CD4-positive, alpha-beta T cell treated with Interleukin-6 for 4 hours (primary cell): ENCODE results near the gene NPHP1.
A peak's percentile ranks its signal among the peaks of the same experiment; 100 is the strongest.
"Not testable (repeated sequence)": the region's sequence is repeated elsewhere in the genome, so short reads cannot be mapped to it uniquely, and the experiment has no call there.

Source experiments
- DNase-seq: peaks from one replicate; pipeline ENCODE4 v3.0.0-alpha.2; 2020; ENCODE audit warnings: mixed read lengths

Gene NPHP1

GRCh38 chr2:110204408-110205385 is at the start of gene NPHP1:
Gene NPHP1, minus strand, starts transcription at chr2:110205013. Its CDS starts 45 bp downstream, at chr2:110204968.
- DNase-seq = peak; percentile 80

DNA sequence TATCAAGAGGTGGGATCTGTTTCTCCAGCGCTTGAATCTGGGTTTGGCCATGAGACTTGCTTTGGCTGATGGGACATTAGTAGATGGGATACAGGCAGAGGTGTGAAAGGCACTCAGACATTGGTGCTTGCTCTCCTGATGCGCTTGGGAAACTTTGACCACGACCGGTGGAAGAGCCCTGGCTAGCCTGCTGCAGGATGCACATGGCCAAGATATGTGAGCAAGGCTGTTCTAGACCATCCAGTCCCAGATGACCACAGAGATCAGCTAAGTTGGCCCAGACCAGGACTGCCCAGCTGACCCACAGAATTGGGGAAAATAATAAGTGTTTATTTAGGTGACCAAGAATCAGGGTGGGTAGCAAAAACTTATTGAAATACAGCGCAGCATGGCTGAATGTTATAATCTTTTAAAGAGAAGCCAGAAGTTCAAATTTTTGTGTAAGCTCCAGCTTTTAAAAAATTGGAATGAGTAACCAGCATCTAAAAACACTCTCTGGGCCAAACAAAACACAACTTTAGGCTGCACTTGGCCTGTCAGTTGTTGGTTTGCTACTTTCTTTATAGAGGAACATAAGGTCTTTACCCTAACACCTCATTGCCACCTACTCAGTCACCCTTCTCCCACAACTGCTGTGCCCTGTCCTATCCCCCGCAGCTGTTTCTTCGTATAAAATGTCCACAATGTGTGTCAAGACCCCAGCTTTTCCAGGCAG is 43.4 kb upstream of the NPHP1 start:
- peak; percentile 0 for DNase-seq

GRCh38 chr2:110245488-110246435 is 40.9 kb upstream of the NPHP1 start:
- not testable (repeated sequence) for DNase-seq

- DNase-seq = not testable (repeated sequence)
Measured at GRCh38 chr2:110243283-110243682, 38.5 kb upstream of the NPHP1 start.

DNA sequence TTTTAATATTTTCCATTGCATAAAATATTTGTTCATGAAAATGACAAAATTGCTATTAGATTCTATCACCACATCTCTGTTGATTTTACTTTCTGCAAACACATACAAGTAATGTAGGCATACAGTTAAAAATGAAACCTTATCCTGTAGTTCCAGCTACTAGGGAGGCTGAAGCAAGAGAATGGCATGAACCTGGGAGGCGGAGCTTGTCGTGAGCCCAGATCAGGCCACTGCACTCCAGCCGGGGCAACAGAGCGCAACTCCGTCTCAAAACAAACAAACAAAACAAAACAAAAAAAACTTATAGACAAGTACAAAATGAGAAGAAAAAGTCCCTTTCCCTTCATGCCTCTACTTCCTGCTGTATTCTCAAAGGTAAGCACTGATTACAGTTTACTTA is 29.7 kb upstream of the NPHP1 start:
- not testable (repeated sequence) for DNase-seq

DNA sequence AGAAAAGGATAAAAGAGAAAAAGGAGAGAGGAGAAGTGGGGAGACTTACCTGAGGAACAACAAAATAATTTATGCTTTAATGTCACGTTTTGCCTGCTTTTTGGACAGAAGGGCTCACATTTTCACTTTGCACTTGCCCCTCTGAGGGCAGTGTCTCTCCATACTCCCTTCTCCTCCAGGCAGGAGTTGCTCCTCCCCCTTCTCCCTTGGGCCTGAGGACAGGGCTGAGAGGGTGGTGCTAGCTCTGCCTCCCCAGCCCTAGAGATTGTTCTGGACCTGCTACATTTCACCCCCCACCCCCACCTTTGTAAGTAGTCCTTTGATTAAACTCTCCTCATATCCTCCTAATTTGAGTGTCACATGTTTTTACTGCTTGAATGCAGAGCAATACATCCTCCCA is 25.1 kb upstream of the NPHP1 start:
- DNase-seq = not testable (repeated sequence)

DNA sequence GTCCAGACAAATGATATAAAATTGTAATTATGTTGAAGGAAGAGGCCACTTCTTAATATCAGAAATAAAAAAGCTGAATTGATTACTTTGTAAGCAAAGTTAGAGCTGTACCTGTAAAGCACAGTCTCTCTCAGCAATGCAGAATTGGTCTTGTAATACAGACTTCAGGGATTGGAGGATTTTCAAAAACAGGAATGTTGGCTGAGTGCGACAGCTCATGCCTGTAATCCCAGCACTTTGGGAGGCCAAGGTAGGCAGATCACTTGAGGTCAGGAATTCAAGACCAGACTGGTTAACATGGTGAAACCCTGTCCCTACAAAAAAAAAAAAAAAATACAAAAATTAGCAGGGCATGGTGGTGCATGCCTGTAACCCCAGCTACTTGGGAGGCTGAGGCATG is 17.8 kb upstream of the NPHP1 start:
- not testable (repeated sequence) for DNase-seq

- no peak for DNase-seq
Measured at GRCh38 chr2:110221938-110222337, 17.1 kb upstream of the NPHP1 start.

- DNase-seq = no peak
Measured at GRCh38 chr2:110220190-110220564, 15.4 kb upstream of the NPHP1 start.

- no peak for DNase-seq
Measured at GRCh38 chr2:110219496-110220189, 14.8 kb upstream of the NPHP1 start.

DNA sequence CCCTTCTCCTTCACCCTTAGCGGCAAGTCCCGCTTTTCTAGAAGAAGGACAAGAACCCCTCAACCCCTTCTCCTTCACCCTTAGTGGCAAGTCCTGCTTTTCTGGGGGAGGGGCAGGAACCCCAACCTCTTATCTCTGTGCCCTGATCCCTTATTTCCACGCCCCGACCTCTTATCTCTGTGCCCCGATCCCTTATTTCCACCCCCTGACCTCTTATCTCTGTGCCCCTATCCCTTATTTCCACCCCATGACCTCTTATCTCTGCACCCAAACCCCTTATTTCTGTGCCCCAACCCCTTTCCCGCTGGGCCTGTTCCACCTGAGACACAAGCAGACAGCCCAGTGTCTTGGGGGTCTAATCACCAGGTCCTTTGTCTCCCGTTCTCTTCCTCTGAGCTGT is 14.1 kb upstream of the NPHP1 start:
- DNase-seq = not testable (repeated sequence)

DNA sequence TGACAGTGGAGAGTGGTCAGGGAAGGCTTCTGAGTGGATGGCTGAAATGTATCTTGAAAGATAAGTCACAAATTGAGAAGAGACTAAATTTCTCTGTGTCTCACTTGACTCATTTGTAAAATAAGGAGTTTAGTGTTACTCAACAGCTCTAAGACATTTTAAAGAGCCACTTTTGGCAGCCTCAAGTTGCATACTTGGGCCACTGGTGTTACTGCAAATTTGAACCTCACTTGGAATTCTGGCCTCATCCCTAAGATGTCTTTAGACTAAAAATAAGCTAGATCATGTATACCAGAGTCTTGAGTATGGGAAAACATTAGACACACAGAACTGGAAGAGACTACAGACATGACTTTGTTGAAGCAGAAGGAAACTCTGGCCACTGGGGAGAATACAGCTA is 12.0 kb upstream of the NPHP1 start:
- no peak for DNase-seq

GRCh38 chr2:110216199-110216598 is 11.4 kb upstream of the NPHP1 start:
- DNase-seq = no peak

- no peak for DNase-seq
Measured at GRCh38 chr2:110215566-110216158, 10.8 kb upstream of the NPHP1 start.

DNA sequence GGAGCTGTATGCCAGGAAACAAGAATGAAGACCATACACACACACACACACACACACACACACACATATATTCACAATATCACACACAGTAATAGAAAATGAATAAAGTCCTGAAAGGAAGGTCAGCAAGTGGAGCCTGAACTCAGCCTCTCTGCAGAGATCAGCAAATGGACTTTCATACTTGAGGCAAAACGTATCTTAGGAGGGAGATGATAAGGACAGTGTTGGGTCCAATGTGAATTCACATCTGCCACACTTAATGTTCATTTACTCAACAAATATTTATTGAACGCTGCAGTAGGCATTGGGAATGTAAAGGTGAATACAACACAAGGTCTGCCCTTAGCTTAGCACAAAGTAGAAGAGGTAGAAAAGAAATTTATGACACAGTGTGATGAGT is 10.3 kb upstream of the NPHP1 start:
- no peak for DNase-seq

DNA sequence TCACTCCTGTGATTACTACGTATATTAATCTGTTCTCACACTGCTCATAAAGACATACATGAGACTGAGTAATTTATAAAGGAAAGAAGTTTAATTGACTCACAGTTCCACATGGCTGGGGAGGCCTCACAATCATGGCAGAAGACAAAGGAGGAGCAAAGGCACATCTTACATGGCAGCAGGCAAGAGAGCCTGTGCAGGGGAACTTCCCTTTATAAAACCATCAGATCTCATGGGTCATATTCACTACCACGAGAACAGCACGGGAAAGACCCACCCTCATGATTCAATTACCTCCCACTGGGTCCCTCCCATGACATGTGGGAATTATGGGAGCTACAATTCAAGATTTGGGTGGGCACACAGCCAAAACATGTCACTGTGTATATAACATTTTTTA is 8.7 kb upstream of the NPHP1 start:
- not testable (repeated sequence) for DNase-seq

GRCh38 chr2:110211938-110212858 is 7.4 kb upstream of the NPHP1 start, which contains the start of gene MTLN:
Gene MTLN, minus strand, starts transcription at chr2:110212547. Its CDS starts 22 bp downstream, at chr2:110212525.
- peak; percentile 72 for DNase-seq

GRCh38 chr2:110205660-110206455 is 1.0 kb upstream of the NPHP1 start:
- no peak for DNase-seq

GRCh38 chr2:110198016-110198415 is 6.8 kb downstream of the NPHP1 start:
- DNase-seq = no peak
